GM18502 (cell line): Measurements from ENCODE around the gene XRCC5.

Experiments used
- ATAC-seq: cut with Tn5 transposase; IDR thresholded peaks from one replicate; pipeline ENCODE4 v1.9.1; 2021; ENCODE audit warnings: mild to moderate bottlenecking; ENCODE audit not compliant: unreplicated experiment, poor library complexity

Gene XRCC5

GRCh38 chr2:216083464-216084281 lies 25.5 kb upstream of the XRCC5 start:
- no peak for ATAC-seq

GRCh38 chr2:216084547-216084946 lies 24.6 kb upstream of the XRCC5 start:
- ATAC-seq, result no peak

- no peak for ATAC-seq
Measured at GRCh38 chr2:216086207-216086893, 22.8 kb upstream of the XRCC5 start.

- peak; percentile 79 for ATAC-seq
Measured at GRCh38 chr2:216090369-216090786, 18.8 kb upstream of the XRCC5 start.

DNA sequence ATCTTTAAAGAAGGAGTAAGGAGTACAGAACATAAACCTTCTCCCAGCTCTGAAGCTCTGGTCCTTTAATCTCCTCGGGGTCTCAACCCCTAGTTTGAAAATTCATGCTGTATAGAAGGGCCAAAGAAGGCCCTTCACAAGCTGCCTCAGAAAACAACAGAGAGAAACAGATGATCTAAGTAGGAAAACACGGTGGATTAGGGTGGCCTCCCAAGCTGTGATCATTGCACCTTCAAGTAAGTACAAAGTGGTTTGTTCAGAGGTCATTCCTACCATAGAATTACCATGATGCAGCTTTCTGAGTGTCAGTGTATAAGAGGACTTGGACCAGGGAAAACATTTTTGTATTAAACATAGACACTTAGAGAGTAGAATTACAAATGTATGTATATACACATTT lies 16.5 kb upstream of the XRCC5 start:
- no peak for ATAC-seq

- ATAC-seq, result no peak
Measured at GRCh38 chr2:216094701-216095100, 14.4 kb upstream of the XRCC5 start.

DNA sequence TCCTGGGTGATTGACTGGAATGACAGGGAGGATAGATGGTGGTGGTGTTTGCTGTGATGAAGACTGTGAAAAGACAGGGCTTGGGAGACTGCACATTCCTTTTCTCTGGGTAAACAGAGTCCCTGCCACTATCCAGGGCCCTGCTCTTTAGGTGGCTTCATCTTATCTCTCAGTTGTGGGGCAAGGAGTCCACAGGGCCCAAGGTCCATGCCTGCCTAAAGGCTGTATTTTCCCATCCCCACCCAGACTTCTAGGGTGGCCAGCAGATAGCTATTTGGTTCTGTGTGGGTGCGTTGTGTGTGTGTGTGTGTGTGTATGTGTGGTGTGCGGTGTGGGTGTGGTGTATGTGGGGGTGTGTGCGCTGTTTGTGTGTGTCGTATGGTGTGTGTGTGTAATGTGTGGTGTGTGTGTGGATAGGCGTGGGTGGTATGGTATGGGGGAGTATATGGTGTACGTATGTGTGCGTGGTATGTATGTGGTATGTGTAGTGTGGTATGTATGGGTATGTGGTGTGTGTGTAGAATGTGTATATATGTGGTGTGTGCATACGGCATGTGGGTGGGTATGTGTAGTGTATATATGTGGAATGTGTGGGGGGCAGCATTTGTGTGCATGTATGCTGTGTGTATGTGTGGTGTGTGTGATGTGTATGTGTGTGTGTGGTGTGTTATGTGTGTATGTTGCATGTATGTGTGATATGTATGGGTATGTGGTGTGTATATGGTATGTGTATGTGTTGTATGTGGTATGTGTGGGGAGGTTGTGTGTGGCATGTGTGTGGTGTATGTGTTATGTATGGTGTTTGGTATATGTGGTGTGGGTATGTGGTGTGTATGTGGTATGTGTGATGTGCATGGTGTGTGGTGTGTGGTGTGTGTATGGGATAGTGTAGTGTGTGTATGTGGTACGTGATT lies 10.5 kb upstream of the XRCC5 start:
- ATAC-seq, result no peak

DNA sequence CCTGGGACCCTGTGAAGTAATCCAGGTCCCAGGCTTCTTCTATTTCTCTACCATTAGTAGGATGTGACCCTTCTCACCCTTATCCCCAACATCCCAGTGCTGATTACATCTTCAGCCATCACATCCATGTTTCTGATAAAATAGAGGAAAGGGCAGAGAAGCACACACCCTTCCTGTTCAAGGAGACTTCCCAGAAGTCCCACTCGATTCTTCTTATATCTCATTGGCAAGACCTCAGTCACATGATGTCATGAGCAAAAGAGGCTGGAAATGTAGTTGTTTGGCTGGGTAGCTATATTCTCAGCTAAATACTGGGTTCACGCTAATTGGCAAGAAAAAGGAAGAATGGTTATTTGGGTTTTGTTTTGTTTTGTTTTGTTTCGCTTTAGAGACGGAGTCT lies 8.0 kb upstream of the XRCC5 start:
- no peak for ATAC-seq

- no peak for ATAC-seq
Measured at GRCh38 chr2:216103213-216103612, 5.9 kb upstream of the XRCC5 start.

DNA sequence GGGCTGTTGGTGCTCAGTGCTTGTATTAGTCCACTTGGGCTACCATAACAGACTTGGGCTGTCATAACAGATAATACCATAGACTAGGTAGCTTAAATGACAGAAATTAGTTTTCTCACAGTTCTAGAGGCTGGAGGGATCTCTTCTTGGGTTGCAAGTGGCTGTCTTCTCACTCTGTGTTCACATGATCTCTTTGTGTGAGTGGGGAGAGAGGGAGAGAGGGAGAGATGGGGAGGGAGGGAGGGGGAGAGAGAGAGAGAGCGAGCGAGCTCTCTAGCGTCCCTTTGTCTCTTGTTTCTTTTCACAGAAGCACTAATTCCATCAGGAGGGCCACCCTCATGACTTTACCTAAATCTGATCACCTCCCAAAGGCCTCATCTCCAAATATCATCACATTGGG lies 4.5 kb upstream of the XRCC5 start:
- no peak for ATAC-seq

DNA sequence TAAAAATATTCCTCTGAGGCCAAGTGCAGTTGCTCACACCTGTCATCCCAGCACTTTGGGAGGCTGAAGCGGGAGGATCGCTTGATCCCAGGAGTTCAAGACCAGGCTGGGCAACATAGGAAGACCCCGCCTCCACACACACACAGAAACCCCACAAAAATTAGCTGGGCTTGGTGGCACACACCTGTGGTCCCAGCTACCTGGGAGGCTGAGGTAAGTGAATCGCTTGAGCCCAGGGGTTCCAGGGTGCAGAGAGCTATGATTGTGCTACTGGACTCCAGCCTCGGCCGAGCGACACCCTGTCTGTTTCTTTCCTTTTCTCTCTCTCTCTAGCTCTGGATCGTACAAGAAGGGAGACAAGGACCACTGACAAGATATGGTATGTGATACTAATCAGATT lies 1.8 kb upstream of the XRCC5 start:
- ATAC-seq, result no peak

DNA sequence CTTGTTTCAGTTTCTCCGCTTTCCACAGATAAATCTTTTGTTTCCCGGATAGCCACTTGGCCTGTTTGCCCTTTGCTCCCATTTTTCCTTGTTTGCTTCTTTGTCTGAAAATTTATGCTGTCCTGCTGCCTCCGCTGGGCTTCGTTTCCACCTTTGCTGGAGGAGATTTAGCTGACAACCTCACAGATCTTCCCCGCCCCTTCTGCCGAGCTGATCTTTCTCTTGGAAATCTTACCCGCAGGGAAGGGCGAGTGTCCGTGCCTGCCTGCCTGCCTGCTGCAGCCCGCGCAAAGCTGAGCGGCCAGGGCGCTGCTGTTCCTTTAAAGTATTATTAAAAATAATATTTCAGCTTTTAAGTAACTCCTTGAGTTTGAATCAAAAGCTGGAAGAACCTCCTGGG lies 1.4 kb upstream of the XRCC5 start:
- ATAC-seq, result no peak

- ATAC-seq, result no peak
Measured at GRCh38 chr2:216108310-216108966, 710 bp upstream of the XRCC5 start.

- ATAC-seq, result no peak
Measured at GRCh38 chr2:216109962-216110614, 940 bp downstream of the XRCC5 start.

GRCh38 chr2:216110620-216111019 lies 1.5 kb downstream of the XRCC5 start:
- no peak for ATAC-seq

- no peak for ATAC-seq
Measured at GRCh38 chr2:216111122-216111521, 2.0 kb downstream of the XRCC5 start.

GRCh38 chr2:216112926-216113325 lies 3.8 kb downstream of the XRCC5 start:
- no peak for ATAC-seq

DNA sequence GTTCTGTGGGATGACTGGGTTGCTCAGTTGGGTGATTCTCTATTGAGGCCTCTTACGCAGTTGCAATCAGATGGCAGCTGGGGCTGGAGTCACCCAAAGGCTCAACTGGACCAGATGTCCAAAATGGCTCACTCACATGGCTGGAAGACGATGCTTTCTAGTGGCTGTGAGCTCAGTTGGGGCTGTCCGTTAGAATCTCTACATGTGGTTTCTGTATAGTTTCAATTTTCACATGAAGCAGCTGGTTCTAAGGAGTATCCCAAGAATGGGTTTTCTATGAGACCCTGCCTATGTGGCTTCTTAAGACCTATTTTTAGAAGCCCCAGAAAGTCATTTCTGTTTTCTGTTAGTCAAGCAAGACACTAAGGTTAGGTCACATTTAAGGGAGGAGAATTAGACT lies 4.4 kb downstream of the XRCC5 start:
- ATAC-seq, result peak; percentile 69

GRCh38 chr2:216114382-216114713 lies 5.2 kb downstream of the XRCC5 start:
- no peak for ATAC-seq
